GM18873 (cell line): ENCODE measurements around the gene STARD10.
A peak's percentile ranks its signal among the peaks of the same experiment; 100 is the strongest.

ENCODE experiments used
- ATAC-seq: cut with Tn5 transposase; IDR thresholded peaks from one replicate; pipeline ENCODE4 v1.9.1; 2021; ENCODE audit warnings: mild to moderate bottlenecking, moderate library complexity, moderate number of reproducible peaks; ENCODE audit not compliant: unreplicated experiment, low FRiP score

Gene STARD10

DNA sequence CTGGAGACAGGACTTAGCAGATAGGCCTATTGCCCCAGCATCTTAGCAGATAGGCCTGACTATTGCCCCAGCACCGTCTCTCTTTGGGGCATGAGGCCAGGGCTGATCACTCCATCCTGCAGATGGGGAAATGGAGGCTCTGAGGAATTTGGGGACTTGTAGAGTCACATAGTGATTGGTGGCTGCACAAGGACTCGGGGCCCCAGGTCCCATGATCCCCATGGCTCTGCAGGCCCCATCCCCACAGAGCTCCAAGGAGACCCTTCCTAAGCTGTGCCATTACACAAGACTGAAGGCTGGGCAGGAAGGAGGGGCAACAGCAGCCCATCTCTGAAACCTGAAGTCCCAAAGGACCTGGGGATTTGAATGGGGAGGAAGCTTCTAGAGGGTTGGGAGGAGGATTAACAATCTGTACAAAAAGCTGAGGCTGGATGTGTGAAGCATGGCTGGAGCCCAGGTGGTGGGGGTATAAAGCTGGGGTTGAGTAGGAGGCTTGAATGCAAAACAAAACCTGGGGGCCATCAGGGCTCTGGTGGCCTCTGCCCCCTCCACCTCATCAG, 43.2 kb downstream of the STARD10 start:
- ATAC-seq = no peak

DNA sequence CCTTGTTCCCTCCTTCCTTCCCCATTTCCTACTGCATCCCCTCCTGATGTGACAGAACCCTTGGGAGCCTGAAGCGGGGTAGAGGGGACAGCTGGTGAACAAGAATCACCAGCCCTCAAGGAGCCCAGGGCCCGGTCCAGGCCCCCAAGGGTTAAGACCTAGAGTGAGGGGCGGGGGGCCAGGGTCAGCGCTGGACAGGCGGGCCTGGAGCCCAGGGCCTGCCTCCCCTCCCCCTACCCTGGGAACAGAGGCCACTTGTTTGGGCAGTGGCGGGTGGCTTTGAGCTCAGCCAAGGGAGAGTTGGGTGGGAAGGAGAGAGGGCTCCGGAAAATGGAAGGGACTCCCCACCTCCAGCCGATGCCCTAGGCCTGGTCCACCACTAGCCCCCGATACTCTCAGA, 43.8 kb downstream of the STARD10 start:
- ATAC-seq = no peak

DNA sequence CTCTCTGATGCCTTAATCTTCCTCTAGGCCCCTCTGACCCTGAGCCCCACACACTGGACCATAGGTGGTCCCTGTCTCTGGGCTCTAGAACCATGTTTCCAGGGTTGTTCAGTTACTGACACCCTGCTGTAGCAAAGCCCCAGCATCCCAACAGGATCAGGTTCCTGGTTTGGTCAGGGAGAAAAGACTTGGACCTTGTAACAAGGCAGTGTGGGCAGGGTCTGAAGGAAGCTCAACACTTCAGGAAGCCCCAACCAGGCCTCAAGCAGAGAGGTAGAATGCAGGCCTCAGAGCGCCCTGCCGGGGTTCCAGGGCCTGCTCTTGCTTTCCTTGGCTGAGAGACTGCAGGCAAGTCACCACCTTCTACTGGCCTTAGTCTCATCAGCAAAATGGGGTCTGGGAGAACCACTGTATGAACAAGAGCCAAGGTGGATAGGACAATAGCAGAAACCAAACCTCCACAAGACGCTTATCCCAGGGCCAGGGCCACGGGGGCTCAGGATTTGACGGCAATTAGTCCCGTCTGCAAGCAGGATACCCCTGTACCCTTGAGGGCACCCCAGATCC, 46.5 kb downstream of the STARD10 start:
- no peak for ATAC-seq

DNA sequence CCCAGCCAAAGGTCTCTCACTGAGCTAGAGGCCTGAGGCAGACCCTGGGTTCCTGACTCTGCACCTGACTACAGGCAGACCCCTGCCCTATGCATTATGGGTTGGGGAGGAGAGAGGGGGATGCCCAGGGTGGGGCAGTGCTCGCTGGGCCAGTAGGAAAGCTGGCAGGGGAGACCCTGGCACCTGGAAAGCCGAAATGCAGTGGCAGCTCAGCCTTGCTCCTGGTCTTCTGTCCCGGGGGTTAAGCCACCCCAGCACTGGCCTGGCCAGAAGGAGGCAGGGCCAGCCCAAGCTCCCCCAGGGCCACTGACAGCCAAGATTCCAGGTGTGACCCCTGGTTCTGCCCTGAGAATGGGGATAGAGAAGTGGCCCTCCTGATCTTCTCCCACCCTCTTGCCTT, 47.0 kb downstream of the STARD10 start:
- no peak for ATAC-seq

DNA sequence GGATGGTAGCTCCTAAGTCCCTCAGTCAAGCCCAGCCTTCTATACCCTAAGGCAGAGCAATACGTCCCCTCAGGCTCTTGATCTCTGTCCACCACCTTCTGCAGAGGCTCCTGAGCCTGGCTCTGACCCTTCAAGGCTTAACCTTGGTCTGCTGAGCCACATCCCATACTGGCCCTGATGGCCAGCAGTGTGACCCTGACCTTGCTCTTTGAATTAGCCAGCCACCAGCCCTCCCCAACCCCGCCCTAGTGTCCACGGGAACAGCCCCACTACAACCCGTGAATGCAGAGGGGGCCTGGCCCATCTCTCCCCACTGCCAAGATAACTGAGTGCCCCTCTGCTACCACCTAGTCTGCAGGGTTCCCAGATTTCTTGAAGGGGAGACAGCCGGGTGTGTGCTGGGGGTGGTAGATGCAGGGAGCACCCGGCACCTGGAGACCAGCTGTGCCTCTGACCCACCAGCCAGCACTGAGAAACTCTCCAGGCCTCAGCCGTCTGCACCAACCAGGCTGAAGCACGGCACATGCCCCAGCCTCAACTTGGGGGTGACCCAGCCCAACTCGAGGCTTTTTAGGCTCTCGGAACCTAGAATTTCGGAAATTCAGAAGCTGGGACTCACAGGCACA, 47.8 kb downstream of the STARD10 start:
- ATAC-seq = no peak

DNA sequence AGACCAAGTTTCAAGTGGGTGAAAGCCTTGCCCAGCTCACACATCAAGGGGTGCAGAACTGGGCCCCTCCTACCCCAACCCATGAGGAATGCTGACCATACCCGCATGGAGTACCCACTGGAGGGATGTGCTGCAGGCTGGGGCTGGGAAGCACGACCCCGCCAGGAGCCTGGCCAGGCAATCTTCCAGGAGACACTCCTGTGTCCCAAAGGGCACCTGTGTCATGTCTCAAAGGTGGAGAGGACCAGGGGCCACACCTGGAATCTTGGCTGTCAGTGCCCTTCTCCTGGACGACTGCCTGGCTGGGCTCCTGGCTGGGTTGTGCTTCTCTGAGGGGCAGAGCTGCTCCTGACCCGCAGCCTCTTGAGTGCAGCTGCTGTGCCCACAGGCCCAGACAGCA, 48.3 kb downstream of the STARD10 start:
- ATAC-seq = no peak

DNA sequence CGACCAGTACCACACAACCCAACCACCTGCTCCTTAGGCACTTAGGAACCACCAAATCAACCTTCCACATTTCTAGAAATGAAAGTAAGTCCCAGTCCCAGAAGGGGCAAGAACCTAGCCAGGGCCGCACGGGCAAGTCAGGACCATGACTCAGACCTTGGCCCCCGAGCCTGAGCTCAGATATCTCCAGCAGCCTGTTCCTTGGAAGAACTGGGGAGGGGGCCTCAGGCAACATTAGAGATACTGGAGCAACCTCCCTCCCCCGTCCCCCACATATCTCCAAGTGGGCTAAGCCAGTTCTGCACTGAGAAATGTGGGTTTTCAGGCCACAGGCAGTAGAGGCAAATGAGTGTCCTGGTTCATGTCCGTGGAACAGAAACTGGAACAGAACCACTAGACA, 49.4 kb downstream of the STARD10 start:
- no peak for ATAC-seq

DNA sequence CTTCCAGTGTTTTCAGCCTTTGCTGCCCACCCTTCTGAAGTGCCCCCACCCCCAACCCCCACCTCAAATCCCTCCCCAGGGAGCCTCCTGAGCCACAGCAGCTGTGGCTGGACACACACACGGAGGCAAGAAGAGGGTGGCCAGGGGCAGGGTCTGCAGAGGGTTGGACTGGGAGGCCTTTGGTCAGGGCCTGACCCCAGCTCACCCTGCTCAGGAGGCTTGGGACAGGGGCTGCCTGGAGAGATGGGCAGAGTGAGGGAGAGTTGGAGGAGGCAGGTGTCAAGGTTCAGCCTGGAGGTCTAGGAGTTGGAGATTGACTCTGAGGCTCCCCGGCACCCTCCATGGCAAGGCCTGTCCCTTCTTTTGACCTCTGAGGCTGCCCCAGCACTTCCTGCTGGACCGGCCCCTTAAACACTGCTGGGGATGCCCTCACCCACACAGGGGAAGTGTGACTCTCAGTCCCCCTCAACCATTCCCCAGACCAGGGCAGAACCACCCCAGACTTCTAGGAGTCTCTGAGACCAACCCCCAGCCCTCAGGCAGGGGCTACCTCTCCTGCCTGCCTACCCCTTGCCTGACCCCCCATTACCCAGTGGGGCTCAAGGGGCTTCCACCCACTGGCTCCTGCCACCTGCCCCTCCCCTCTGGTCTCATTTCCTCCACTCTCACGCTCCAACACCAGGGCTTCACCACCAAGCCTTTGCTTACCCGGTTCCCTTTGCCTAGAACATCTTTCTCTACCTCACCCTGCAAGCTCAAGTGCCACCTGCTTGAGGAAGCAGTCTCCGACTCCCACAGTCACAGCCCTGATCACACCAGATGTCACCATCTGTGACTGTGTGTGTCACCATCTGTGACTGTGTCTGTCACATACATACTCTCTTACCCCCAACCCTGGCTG, 50.3 kb downstream of the STARD10 start:
- ATAC-seq = peak; percentile 42

DNA sequence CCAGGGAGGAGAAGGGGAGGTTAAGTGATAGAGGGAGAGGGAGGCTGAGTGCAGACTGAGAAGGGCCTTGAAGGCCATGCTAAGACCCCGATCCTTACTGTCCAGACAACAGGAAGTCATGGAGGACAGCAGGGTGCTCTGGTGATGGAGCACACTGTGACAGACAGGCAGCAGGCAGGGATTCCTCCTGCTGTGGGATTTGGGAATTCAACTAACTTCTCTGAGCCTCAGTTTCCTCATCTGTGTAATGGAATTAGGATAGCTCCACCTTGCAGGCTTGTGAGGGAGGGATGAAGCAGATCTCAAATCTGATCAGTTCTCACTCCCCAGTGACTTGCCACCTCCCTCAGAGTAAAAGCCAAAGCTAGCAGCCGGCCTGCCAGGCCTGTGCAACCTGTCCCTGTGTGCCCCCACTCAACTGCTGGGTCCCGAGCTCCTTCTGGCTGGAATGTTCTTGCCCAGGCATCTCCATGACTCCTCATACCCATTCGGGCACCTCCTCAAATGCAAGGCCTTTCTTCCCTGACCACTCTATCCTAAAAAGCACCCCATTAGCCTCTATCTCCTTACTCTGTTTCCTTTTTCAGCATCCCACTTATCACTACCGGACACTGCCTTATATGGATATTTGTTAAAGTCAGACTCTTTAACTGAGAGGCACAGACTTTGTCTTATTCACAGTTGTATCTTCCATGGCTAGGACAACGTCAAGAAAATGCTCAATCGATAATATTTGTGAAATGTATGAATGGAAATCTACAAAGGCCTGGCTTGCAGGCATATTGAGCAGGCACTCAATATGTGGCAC, 51.1 kb downstream of the STARD10 start:
- no peak for ATAC-seq

DNA sequence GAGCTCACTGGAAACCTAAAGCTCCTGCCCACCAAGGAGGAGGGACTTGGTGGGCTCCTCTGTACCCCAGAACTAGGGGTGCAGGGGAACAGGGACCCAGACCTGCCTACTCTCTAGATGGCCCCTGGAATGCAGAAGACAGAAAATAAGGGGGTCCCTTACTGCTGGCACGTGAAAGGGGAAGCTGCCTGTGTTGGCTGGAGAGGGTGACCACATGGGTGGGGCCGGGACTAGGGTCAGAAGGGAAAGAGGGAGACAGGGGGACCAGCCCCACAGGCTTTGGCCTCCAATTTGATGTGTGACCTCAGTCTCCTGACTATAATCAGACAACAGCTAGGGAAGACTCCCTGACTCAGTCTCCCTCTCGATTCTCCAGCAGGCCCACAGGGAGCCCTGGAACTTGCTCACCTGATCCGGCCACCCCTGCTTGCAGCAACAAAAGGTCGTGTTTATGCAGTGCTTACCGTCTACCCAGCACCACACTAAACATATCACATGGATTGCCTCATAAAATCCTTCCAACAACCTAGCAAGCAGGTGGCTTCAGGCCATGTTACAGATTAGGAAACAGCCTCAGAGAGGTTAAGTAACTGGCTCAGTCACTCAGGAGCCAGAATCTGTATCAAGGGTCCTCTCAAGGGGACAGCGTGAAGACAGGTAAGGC, 51.9 kb downstream of the STARD10 start:
- no peak for ATAC-seq

DNA sequence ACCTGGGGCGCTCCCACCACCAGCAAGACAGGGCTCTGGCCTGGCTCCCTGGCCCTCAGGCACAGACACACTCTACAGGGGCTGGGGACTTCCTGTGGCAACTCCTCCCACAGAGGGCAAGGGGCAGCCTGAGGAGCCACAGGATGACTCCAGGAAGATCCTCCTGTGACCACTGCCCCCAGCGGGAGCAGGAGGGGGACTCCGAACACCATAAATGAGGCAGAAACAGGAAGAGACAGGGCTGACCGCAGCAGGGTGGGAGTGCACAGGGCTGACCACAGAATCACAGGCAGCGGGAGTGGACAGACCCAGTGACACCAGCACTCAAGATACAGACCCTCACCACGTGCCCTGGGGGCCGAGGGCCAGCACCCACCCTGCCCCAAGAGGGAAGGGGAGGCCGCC, 52.4 kb downstream of the STARD10 start:
- ATAC-seq = no peak

DNA sequence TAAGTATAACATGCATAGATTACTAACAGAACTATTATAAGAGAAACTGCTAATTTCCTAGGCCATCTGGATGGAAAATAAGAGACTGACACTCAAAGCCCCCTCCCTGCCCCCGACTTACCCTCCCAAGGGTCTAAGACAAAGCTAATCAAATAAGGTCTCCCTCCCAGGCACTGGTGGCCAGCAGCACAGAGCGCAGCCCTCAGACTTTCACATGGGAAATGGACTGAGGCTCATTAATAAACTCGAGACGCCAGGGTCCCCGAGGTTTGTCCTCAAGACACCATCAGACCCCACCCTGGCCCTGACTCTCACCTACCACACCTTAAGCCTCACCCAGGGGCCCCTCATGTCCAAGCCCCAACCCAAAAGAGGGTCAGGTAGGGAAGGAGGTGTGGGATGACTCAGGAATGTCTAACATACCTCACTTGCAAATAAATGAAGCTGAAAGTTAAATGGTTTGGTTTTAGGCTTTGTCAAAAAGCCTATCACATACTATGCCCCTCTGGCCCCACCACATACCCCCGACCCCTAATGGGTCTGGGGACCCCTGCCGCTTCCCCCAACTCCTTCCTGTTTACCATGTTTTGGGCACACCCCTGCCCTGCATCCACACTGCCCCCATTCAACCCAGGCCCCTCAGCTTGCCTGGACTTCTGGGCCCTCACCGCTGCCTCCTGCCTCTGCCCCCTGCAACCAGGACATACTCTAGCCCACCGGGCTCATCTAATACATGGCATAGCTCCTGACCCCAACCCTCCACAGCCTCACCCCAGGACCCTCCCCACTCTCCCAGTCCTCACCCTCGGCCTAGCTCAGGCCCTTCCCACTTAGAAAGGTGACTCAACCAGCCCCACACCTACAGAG, 53.1 kb downstream of the STARD10 start:
- no peak for ATAC-seq

DNA sequence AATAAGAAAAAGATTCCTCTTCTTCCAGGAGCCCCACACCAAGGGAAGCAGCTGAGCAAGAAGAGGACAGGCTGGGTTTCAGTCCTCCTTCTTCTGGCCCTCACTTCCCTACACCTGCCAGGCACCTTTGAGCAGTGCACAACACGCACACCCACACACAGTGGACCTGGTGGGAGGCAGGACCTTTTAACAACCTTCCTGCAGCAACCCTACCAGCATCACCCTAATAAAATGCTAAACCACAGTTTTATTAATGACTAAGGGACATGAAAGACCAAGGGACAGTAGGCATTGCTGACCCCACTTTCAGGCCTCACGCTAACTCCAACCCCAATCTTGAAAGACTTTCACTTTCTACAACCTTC, 53.8 kb downstream of the STARD10 start:
- ATAC-seq = no peak

DNA sequence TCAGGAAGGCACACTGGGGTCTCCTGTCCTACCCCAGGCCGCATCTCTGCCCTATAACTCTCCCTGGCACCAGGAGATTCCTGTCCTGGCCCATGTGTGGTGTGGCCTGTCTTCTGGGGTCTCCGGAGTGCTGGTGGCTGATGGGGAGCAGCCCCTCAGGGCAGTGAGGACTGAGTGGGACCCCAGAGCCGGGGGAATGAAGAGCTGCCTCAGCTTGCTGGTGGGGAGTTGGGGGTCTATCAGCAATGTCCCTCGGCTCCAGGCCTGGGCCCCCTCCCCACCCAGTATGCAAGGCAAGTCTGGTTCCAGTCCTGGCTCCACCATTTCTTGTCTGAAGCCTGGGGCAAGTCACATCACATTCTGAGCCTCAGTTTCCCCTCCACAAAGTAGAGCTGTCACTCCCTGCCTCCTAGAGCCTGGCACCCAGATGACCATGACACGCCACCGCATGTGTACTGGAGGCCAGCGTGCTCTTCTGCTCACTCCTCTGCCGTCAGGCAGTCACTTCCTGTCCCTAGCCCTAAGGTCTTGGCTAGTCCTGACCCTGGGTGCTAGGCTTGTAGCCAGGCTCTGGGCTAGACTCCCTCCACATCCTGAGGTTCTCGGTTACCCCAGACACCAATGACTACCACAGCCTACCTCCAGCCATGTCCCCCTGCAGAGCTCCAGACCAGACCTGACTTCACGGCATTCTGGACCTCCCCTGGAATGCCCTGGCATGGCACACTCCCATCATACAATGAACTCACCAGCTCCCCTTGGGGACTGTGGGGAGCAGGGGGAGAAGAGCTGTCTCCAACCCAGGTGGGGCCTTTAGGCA, 54.4 kb downstream of the STARD10 start:
- no peak for ATAC-seq

DNA sequence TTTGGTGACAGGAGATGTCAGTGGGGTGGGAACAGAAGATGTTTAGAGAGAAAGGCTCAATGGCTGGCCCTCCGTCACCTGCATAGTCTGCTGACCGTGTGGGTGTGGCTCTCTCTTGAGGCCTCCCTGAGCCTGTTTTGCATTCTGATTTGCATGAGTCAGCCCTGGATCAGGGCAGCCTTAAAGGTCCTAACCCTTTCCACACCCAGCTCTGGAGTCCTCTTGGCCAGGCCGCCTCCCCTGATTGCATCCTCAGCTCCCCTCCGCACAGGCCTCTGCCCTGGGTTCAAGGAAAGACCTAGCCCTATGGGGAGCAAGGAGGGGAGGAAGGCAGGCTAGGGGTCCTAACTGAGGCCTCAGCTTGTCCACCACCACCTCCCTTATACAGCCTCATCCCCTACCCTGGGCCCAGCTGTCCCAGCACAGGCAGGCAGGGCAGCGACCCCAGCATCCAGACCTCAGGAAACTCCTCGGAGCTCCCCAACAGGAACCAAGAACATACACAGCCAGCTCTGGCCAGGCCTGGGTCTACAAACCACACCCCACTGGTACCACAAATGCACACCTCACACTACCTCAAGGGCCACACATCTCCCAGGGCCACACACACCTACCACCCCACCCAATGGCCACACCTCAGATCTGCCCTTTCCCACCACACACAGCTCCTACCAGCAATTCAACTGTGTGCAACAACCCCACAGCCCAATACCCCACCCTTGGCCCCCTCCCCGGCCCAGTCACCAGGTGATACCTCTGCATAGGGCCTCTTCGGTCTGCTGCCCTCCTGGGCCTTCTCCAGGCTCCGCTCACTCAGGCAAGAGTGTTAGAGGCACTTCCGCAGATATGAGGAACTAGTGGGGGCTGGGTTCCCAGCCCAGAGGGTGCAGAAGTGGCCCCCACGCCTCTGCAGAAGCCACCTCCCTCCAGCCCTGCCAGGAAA, 55.4 kb downstream of the STARD10 start:
- ATAC-seq = no peak

DNA sequence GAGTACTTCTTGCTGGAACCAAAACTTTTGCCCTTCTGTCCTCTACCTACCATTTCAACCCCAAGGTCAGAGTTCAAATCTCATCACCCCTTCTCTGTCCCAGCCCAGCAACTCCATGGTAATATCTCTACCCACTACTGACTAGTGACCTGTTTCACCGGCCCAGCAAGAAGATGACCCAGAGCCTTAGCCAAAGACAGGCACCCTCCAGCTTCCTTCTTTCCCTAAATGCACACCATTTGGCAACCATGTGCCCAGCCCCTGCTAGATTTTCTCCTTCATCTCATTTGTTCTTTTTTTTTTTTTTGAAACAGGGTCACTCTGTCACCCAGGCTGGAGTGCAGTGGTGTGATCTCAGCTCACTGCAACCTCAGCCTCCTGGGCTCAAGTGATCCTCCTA, 56.5 kb downstream of the STARD10 start:
- ATAC-seq = no peak

DNA sequence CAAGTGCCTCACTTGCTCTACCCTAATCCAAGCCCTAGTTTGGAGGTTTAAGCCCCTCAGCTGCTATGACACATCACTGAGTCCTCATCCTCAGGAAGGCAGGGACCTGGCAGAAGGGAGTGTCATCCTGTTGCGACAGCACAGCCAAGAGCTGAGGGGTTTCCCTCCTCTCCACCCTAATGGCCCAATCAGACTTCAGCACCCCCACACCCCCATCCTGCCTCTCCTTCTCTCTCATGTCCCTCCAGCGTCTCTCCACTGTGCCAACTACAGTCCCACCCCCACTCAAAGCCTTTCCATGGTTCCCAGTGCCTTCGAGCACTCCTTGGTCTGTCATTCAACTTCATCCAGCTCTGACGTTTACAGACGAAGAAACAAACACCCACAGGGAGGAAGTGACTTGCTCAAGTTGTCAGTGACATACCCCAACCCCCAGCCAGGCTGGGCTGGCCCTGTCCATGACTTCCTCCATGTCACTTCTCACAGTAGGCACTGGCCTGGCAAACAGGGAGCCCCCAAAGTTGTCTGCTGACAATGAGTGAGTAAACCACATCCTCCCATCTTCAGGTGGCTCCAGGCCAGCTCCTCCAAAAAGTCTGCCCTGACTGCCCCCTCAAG, 57.3 kb downstream of the STARD10 start:
- ATAC-seq = no peak
